ENCODE data around the gene DDR2. TPM values are rescaled to one million over a fixed set of nuclear protein-coding genes. Genes with fewer than 3 reads are reported as not detected.

DDR2 gene
- total RNA-seq, 1 experiment from 2014 or later = 1.9 TPM

GRCh38 chr1:162590101-162590500 is 42.2 kb upstream of the DDR2 start:
- ChIA-PET CTCF (no interaction called here), POLR2A (no interaction called here)
- in situ Hi-C loops (cut with HindIII; ENCODE audit: low pct_unique_long_range_greater_than_20kb, low sequenced_read_pairs) (no loop called here), intact Hi-C loops (cut with micrococcal nuclease; ENCODE audit: unreplicated experiment) (no loop called here)
- Histone ChIP-seq H3K4me1 (ENCODE audit: control insufficient read depth, insufficient read depth, low read length) (no peaks in the 10 kb centered on the region), H3K9me3 (ENCODE audit: control insufficient read depth, insufficient read depth, low read depth, low read length) (no peaks in the 10 kb centered on the region), H3K36me3 (ENCODE audit: control insufficient read depth, insufficient read depth, low read length) (peaks cover 16% of the 10 kb centered on the region), H3K27me3 (ENCODE audit: control insufficient read depth, insufficient read depth, low read length) (no peaks in the 10 kb centered on the region), H3K4me3 (ENCODE audit: low read depth in 2 of 2, low read length in 2 of 2) (no peak overlapping the region), H3K27ac (ENCODE audit: low read length) (no peak overlapping the region)
- no peak for ATAC-seq
- TF ChIP-seq TCF7L2 (IDR thresholded peaks at IDR 0.05; ENCODE audit: low read depth, low read length) = no peak
- no peak for TF ChIP-seq SIN3A (IDR thresholded peaks at IDR 0.05; ENCODE audit: borderline replicate concordance, insufficient read depth, low read depth, low read length)
- TF ChIP-seq POLR2AphosphoS5 (IDR thresholded peaks at IDR 0.05; ENCODE audit: low read depth, low read length) = no peak
- no peak for TF ChIP-seq CTCF (IDR thresholded peaks at IDR 0.05)
- no peak for TF ChIP-seq REST (IDR thresholded peaks at IDR 0.05; ENCODE audit: insufficient read depth in 1 of 2, low read depth in 2 of 2, low read length in 1 of 2)
- no TSS peak for BruUV-seq (replicated peaks)
- DNase-seq (ENCODE audit: low read depth, low spot score) = no peak

DNA sequence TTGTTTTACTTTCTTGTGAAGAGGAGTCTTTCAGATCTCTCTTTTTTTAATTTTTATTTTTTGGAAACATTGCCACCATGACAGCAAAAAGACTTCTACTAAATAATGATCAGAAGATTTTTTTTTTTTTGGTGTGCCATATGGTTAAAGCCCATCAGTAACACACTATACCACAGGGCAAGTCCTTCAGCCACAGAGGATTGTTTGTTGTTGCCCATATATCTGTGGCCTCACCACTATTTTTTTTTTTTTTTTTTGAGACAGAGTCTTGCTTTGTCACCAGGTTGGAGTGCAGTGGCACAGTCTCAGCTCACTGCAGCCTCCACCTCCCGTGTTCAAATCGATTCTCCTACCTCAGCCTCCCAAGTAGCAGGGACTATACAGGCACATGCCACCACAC is 41.6 kb upstream of the DDR2 start:
- ATAC-seq (no peak), DNase-seq (ENCODE audit: low read depth, low spot score) (no peak)
- no peaks in the 10 kb centered on the region for H3K4me1 ChIP-seq (ENCODE audit: control insufficient read depth, insufficient read depth, low read length)
- CTCF ChIA-PET = no interaction called here
- H3K27me3 ChIP-seq (ENCODE audit: control insufficient read depth, insufficient read depth, low read length) = no peaks in the 10 kb centered on the region
- peaks cover 16% of the 10 kb centered on the region for H3K36me3 ChIP-seq (ENCODE audit: control insufficient read depth, insufficient read depth, low read length)
- TF ChIP-seq SIN3A (IDR thresholded peaks at IDR 0.05; ENCODE audit: borderline replicate concordance, insufficient read depth, low read depth, low read length) (no peak), POLR2AphosphoS5 (IDR thresholded peaks at IDR 0.05; ENCODE audit: low read depth, low read length) (no peak), TCF7L2 (IDR thresholded peaks at IDR 0.05; ENCODE audit: low read depth, low read length) (no peak), REST (IDR thresholded peaks at IDR 0.05; ENCODE audit: insufficient read depth in 1 of 2, low read depth in 2 of 2, low read length in 1 of 2) (no peak), CTCF (IDR thresholded peaks at IDR 0.05) (no peak)
- intact Hi-C loops (cut with micrococcal nuclease; ENCODE audit: unreplicated experiment) = no loop called here
- H3K9me3 ChIP-seq (ENCODE audit: control insufficient read depth, insufficient read depth, low read depth, low read length) = no peaks in the 10 kb centered on the region
- no peak overlapping the region for H3K4me3 ChIP-seq (ENCODE audit: low read depth in 2 of 2, low read length in 2 of 2)
- in situ Hi-C loops (cut with HindIII; ENCODE audit: low pct_unique_long_range_greater_than_20kb, low sequenced_read_pairs) = no loop called here
- POLR2A ChIA-PET = no interaction called here
- H3K27ac ChIP-seq (ENCODE audit: low read length) = no peak overlapping the region
- no TSS peak for BruUV-seq (replicated peaks)
